Astrocyte (in vitro differentiated cells and primary cell): Measurements from ENCODE around the gene SCAPER. TPM values are rescaled to one million over a fixed set of nuclear protein-coding genes. Genes with fewer than 3 reads are reported as not detected.
A peak's percentile ranks its signal among the peaks of the same experiment; 100 is the strongest.

Experiments used
- DNase-seq: peaks from one replicate; pipeline ENCODE4 v3.0.0-alpha.2; 2010; ENCODE audit warnings: low read depth
- FAIRE-seq: peaks from 2 replicates; lab custom pipeline; 2011; peaks lifted over from hg19 to GRCh38; lab: Jason Lieb, UNC
- H2AFZ ChIP-seq: 2 replicates; pipeline ENCODE4 v1.6.0; 2012; ENCODE audit warnings: low read depth, low read length, inconsistent platforms
- H3K27ac ChIP-seq: 2 replicates; pipeline ENCODE4 v1.5.1; 2011; ENCODE audit warnings: low read depth, low read length, inconsistent platforms
- H3K27me3 ChIP-seq: 2 replicates; pipeline ENCODE4 v1.6.0; 2011; ENCODE audit warnings: low read length, inconsistent platforms; ENCODE audit not compliant: insufficient read depth
- H3K36me3 ChIP-seq: 2 replicates; pipeline ENCODE4 v1.5.1; 2011; ENCODE audit warnings: low read length, inconsistent platforms; ENCODE audit not compliant: insufficient read depth
- H3K4me1 ChIP-seq: 2 replicates; pipeline ENCODE4 v1.5.1; 2011; ENCODE audit warnings: low read length, inconsistent platforms; ENCODE audit not compliant: insufficient read depth
- H3K4me2 ChIP-seq: 2 replicates; pipeline ENCODE4 v1.6.0; 2012; ENCODE audit warnings: low read length, inconsistent platforms
- H3K4me3 ChIP-seq: 2 replicates; pipeline ENCODE4 v1.5.1; 2011; ENCODE audit warnings: low read depth, mild to moderate bottlenecking, low read length, inconsistent platforms; ENCODE audit not compliant: insufficient read depth
- H3K79me2 ChIP-seq: 2 replicates; pipeline ENCODE4 v1.6.0; 2012; ENCODE audit warnings: mild to moderate bottlenecking, low read length, inconsistent platforms; ENCODE audit not compliant: insufficient read depth
- H3K9ac ChIP-seq: 2 replicates; pipeline ENCODE4 v1.6.0; 2012; ENCODE audit warnings: mild to moderate bottlenecking, low read length, inconsistent platforms
- H3K9me3 ChIP-seq: 2 replicates; pipeline ENCODE4 v1.5.1; 2012; ENCODE audit warnings: low read depth, mild to moderate bottlenecking, low read length, inconsistent platforms; ENCODE audit not compliant: insufficient read depth
- H4K20me1 ChIP-seq: 2 replicates; pipeline ENCODE4 v1.6.0; 2012; ENCODE audit warnings: low read length, inconsistent platforms; ENCODE audit not compliant: insufficient read depth
- H3K27ac Mint-ChIP-seq: one replicate; pipeline ENCODE4 v1.8.0; 2021; ENCODE audit warnings: mild to moderate bottlenecking, mixed read lengths; ENCODE audit not compliant: unreplicated experiment
- H3K27me3 Mint-ChIP-seq: one replicate; pipeline ENCODE4 v1.8.0; 2021; ENCODE audit warnings: low read depth, mixed read lengths; ENCODE audit not compliant: unreplicated experiment
- H3K36me3 Mint-ChIP-seq: one replicate; pipeline ENCODE4 v1.8.0; 2021; ENCODE audit warnings: low read depth, mixed read lengths; ENCODE audit not compliant: unreplicated experiment
- H3K4me1 Mint-ChIP-seq: one replicate; pipeline ENCODE4 v1.8.0; 2021; ENCODE audit warnings: low read depth, mixed read lengths; ENCODE audit not compliant: unreplicated experiment
- H3K4me3 Mint-ChIP-seq: one replicate; pipeline ENCODE4 v1.8.0; 2021; ENCODE audit warnings: mild to moderate bottlenecking, moderate library complexity, mixed read lengths; ENCODE audit not compliant: unreplicated experiment
- H3K9me3 Mint-ChIP-seq: one replicate; pipeline ENCODE4 v1.8.0; 2021; ENCODE audit warnings: mild to moderate bottlenecking, mixed read lengths; ENCODE audit not compliant: unreplicated experiment
- EZH2 ChIP-seq: IDR thresholded peaks from 2 replicates; pipeline ENCODE4 v1.6.1; 2012; ENCODE audit warnings: mild to moderate bottlenecking, low read length, inconsistent platforms; ENCODE audit not compliant: insufficient read depth
- total RNA-seq: library from RNA; stranded (reverse); gene quantifications from 2 replicates; pipeline ENCODE4 v1.2.1, GENCODE V29; 2021
- TF ChIP-seq, protein P1 (sequence below): IDR thresholded peaks from 2 replicates; pipeline ENCODE4 v1.5.1; 2011; ENCODE audit warnings: low read depth, mild to moderate bottlenecking, inconsistent platforms, low read length, moderate library complexity; ENCODE audit not compliant: insufficient read depth

SCAPER gene
- total RNA-seq, 1 donor from 2014 or later, result 8.6 TPM

DNA sequence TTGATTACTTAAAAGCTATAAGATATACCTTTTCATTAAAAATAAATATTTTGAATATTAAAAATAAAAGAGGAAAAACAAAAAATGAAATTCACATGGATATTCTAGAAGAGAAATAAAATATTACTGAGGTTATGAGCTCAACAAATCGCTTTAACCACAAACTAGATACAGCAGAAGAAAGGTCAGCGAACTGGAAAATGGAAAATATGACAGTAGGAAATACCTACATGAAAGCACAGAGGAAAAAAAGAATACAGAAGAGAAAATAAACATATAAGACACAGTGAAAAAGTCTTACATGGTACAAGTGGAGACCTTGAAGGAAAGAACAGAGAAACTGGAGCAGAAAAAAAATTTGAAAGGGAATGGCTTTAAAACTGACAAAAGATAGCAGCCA is 33.2 kb downstream of the SCAPER start:
- Mint-ChIP-seq H3K4me3 (no peak overlapping the region), H3K27ac (no peak overlapping the region), H3K4me1 (no peaks in the 10 kb centered on the region), H3K27me3 (no peaks in the 10 kb centered on the region), H3K9me3 (no peaks in the 10 kb centered on the region), H3K36me3 (no peaks in the 10 kb centered on the region)
- H3K9ac ChIP-seq, result no peak overlapping the region
- no peak overlapping the region for H2AFZ ChIP-seq
- DNase-seq (peak; percentile 2), FAIRE-seq (no peak)
- H4K20me1 ChIP-seq, result peaks cover 8% of the 10 kb centered on the region
- H3K4me1 ChIP-seq, result no peaks in the 10 kb centered on the region
- H3K4me2 ChIP-seq, result no peak overlapping the region
- H3K36me3 ChIP-seq, result no peaks in the 10 kb centered on the region
- TF ChIP-seq, protein P1, sequence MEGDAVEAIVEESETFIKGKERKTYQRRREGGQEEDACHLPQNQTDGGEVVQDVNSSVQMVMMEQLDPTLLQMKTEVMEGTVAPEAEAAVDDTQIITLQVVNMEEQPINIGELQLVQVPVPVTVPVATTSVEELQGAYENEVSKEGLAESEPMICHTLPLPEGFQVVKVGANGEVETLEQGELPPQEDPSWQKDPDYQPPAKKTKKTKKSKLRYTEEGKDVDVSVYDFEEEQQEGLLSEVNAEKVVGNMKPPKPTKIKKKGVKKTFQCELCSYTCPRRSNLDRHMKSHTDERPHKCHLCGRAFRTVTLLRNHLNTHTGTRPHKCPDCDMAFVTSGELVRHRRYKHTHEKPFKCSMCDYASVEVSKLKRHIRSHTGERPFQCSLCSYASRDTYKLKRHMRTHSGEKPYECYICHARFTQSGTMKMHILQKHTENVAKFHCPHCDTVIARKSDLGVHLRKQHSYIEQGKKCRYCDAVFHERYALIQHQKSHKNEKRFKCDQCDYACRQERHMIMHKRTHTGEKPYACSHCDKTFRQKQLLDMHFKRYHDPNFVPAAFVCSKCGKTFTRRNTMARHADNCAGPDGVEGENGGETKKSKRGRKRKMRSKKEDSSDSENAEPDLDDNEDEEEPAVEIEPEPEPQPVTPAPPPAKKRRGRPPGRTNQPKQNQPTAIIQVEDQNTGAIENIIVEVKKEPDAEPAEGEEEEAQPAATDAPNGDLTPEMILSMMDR, result no peak
- no peak for TF ChIP-seq EZH2
- no peaks in the 10 kb centered on the region for H3K79me2 ChIP-seq
- H3K4me3 ChIP-seq, result no peak overlapping the region
- H3K27ac ChIP-seq, result no peak overlapping the region
- H3K9me3 ChIP-seq, result no peaks in the 10 kb centered on the region
- no peaks in the 10 kb centered on the region for H3K27me3 ChIP-seq

DNA sequence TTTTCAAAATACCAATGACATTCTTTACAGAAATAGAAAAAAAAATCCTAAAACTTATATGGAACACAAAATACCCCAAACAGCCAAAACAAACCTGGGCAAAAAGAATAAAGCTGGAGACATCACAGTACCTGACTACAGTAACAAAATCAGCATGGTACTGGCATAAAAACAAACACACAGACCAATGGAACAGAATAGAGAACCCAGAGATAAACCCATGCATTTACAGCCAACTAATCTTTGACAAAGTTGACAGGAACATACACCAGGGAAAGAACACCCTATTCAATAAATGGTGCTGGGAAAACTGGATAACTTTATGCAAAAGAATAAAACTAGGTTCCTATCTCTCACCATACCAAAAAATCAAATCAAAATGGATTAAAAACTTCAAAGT is 36.4 kb downstream of the SCAPER start:
- Histone ChIP-seq H2AFZ (no peak overlapping the region), H4K20me1 (peaks cover 16% of the 10 kb centered on the region), H3K36me3 (no peaks in the 10 kb centered on the region), H3K4me2 (no peak overlapping the region), H3K27me3 (no peaks in the 10 kb centered on the region), H3K79me2 (no peaks in the 10 kb centered on the region), H3K27ac (no peak overlapping the region), H3K9ac (no peak overlapping the region), H3K9me3 (no peaks in the 10 kb centered on the region), H3K4me3 (no peak overlapping the region), H3K4me1 (no peaks in the 10 kb centered on the region)
- no peak for DNase-seq
- no peak for FAIRE-seq
- no peak for TF ChIP-seq EZH2
- H3K27ac Mint-ChIP-seq, result no peak overlapping the region
- no peak overlapping the region for H3K4me3 Mint-ChIP-seq
- no peaks in the 10 kb centered on the region for H3K27me3 Mint-ChIP-seq
- no peaks in the 10 kb centered on the region for H3K9me3 Mint-ChIP-seq
- no peaks in the 10 kb centered on the region for H3K36me3 Mint-ChIP-seq
- no peaks in the 10 kb centered on the region for H3K4me1 Mint-ChIP-seq

DNA sequence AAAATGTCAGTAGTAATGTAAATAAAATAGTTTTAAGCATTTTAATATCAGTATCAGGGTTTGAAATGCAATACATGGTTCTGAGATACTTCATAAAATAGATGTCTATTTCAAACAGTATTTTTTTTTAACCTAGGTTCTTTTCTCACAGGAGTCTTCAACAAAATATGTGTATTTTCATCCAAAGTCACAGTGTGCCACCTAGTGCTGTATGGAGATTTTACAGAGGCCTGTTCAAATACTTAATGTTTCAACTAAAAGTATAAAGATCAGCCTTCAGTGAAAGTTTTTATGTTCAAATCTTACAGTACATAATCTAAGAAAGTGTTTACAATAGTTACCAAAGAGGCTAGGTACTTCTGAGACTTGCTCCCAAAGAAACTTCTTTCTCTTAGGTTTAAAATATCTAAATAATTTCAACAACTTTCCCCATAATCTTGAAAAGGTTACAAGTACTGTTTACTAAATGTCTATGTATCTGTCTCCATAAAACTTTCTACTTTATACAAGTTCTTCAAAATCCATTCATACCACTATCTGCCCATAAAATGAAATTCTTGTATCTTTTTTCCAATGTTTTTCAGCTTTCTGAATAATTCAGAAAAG is 38.3 kb downstream of the SCAPER start:
- Mint-ChIP-seq H3K4me3 (no peak overlapping the region), H3K27me3 (no peaks in the 10 kb centered on the region)
- peak; percentile 18 for DNase-seq

More for the DNA sequence above, 38.3 kb downstream of the SCAPER start:
- Histone ChIP-seq H3K9ac (no peak overlapping the region), H3K4me2 (no peak overlapping the region), H3K4me3 (no peak overlapping the region), H3K4me1 (no peaks in the 10 kb centered on the region), H3K36me3 (no peaks in the 10 kb centered on the region), H4K20me1 (peaks cover 16% of the 10 kb centered on the region), H2AFZ (no peak overlapping the region), H3K27ac (no peak overlapping the region), H3K9me3 (no peaks in the 10 kb centered on the region), H3K79me2 (no peaks in the 10 kb centered on the region), H3K27me3 (no peaks in the 10 kb centered on the region)
- Mint-ChIP-seq H3K9me3 (no peaks in the 10 kb centered on the region), H3K27ac (no peak overlapping the region), H3K4me1 (no peaks in the 10 kb centered on the region), H3K36me3 (no peaks in the 10 kb centered on the region)
- TF ChIP-seq, protein P1, result peak; percentile 59
- no peak for TF ChIP-seq EZH2
- FAIRE-seq, result no peak
